Astrocyte (in vitro differentiated cells and primary cell): Measurements from ENCODE around the gene SLC30A4. TPM values are rescaled to one million over a fixed set of nuclear protein-coding genes. Genes with fewer than 3 reads are reported as not detected.

ENCODE experiments used
- DNase-seq: peaks from one replicate; pipeline ENCODE4 v3.0.0-alpha.2; 2010; ENCODE audit warnings: low read depth
- FAIRE-seq: peaks from 2 replicates; lab custom pipeline; 2011; peaks lifted over from hg19 to GRCh38; lab: Jason Lieb, UNC
- H2AFZ ChIP-seq: 2 replicates; pipeline ENCODE4 v1.6.0; 2012; ENCODE audit warnings: low read depth, low read length, inconsistent platforms
- H3K27ac ChIP-seq: 2 replicates; pipeline ENCODE4 v1.5.1; 2011; ENCODE audit warnings: low read depth, low read length, inconsistent platforms
- H3K27me3 ChIP-seq: 2 replicates; pipeline ENCODE4 v1.6.0; 2011; ENCODE audit warnings: low read length, inconsistent platforms; ENCODE audit not compliant: insufficient read depth
- H3K36me3 ChIP-seq: 2 replicates; pipeline ENCODE4 v1.5.1; 2011; ENCODE audit warnings: low read length, inconsistent platforms; ENCODE audit not compliant: insufficient read depth
- H3K4me1 ChIP-seq: 2 replicates; pipeline ENCODE4 v1.5.1; 2011; ENCODE audit warnings: low read length, inconsistent platforms; ENCODE audit not compliant: insufficient read depth
- H3K4me2 ChIP-seq: 2 replicates; pipeline ENCODE4 v1.6.0; 2012; ENCODE audit warnings: low read length, inconsistent platforms
- H3K4me3 ChIP-seq: 2 replicates; pipeline ENCODE4 v1.5.1; 2011; ENCODE audit warnings: low read depth, mild to moderate bottlenecking, low read length, inconsistent platforms; ENCODE audit not compliant: insufficient read depth
- H3K79me2 ChIP-seq: 2 replicates; pipeline ENCODE4 v1.6.0; 2012; ENCODE audit warnings: mild to moderate bottlenecking, low read length, inconsistent platforms; ENCODE audit not compliant: insufficient read depth
- H3K9ac ChIP-seq: 2 replicates; pipeline ENCODE4 v1.6.0; 2012; ENCODE audit warnings: mild to moderate bottlenecking, low read length, inconsistent platforms
- H3K9me3 ChIP-seq: 2 replicates; pipeline ENCODE4 v1.5.1; 2012; ENCODE audit warnings: low read depth, mild to moderate bottlenecking, low read length, inconsistent platforms; ENCODE audit not compliant: insufficient read depth
- H4K20me1 ChIP-seq: 2 replicates; pipeline ENCODE4 v1.6.0; 2012; ENCODE audit warnings: low read length, inconsistent platforms; ENCODE audit not compliant: insufficient read depth
- H3K27ac Mint-ChIP-seq: one replicate; pipeline ENCODE4 v1.8.0; 2021; ENCODE audit warnings: mild to moderate bottlenecking, mixed read lengths; ENCODE audit not compliant: unreplicated experiment
- H3K27me3 Mint-ChIP-seq: one replicate; pipeline ENCODE4 v1.8.0; 2021; ENCODE audit warnings: low read depth, mixed read lengths; ENCODE audit not compliant: unreplicated experiment
- H3K36me3 Mint-ChIP-seq: one replicate; pipeline ENCODE4 v1.8.0; 2021; ENCODE audit warnings: low read depth, mixed read lengths; ENCODE audit not compliant: unreplicated experiment
- H3K4me1 Mint-ChIP-seq: one replicate; pipeline ENCODE4 v1.8.0; 2021; ENCODE audit warnings: low read depth, mixed read lengths; ENCODE audit not compliant: unreplicated experiment
- H3K4me3 Mint-ChIP-seq: one replicate; pipeline ENCODE4 v1.8.0; 2021; ENCODE audit warnings: mild to moderate bottlenecking, moderate library complexity, mixed read lengths; ENCODE audit not compliant: unreplicated experiment
- H3K9me3 Mint-ChIP-seq: one replicate; pipeline ENCODE4 v1.8.0; 2021; ENCODE audit warnings: mild to moderate bottlenecking, mixed read lengths; ENCODE audit not compliant: unreplicated experiment
- CTCF ChIP-seq: IDR thresholded peaks from 2 replicates; pipeline ENCODE4 v1.5.1; 2011; ENCODE audit warnings: low read depth, mild to moderate bottlenecking, inconsistent platforms, low read length, moderate library complexity; ENCODE audit not compliant: insufficient read depth
- EZH2 ChIP-seq: IDR thresholded peaks from 2 replicates; pipeline ENCODE4 v1.6.1; 2012; ENCODE audit warnings: mild to moderate bottlenecking, low read length, inconsistent platforms; ENCODE audit not compliant: insufficient read depth
- total RNA-seq: library from RNA; stranded (reverse); gene quantifications from 2 replicates; pipeline ENCODE4 v1.2.1, GENCODE V29; 2021

The SLC30A4 gene
- total RNA-seq, 1 donor from 2014 or later, result 8.0 TPM

- H2AFZ ChIP-seq, result no peak overlapping the region
- Mint-ChIP-seq H3K4me3 (no peak overlapping the region), H3K36me3 (no peaks in the 10 kb centered on the region), H3K9me3 (no peaks in the 10 kb centered on the region), H3K27ac (no peak overlapping the region), H3K4me1 (peaks cover 20% of the 10 kb centered on the region), H3K27me3 (no peaks in the 10 kb centered on the region)
- H3K27ac ChIP-seq, result no peak overlapping the region
- DNase-seq, result no peak
- TF ChIP-seq CTCF (no peak), EZH2 (no peak)
- no peak overlapping the region for H3K4me3 ChIP-seq
- H3K4me1 ChIP-seq, result no peaks in the 10 kb centered on the region
- no peak overlapping the region for H3K4me2 ChIP-seq
- FAIRE-seq, result no peak
- H3K27me3 ChIP-seq, result no peaks in the 10 kb centered on the region
- no peaks in the 10 kb centered on the region for H3K36me3 ChIP-seq
- no peaks in the 10 kb centered on the region for H3K79me2 ChIP-seq
- no peaks in the 10 kb centered on the region for H3K9me3 ChIP-seq
- no peaks in the 10 kb centered on the region for H4K20me1 ChIP-seq
- H3K9ac ChIP-seq, result no peak overlapping the region
Observed at GRCh38 chr15:45439521-45440260, 82.9 kb downstream of the SLC30A4 start.

GRCh38 chr15:45435124-45435903, 87.2 kb downstream of the SLC30A4 start:
- H2AFZ ChIP-seq, result no peak overlapping the region
- FAIRE-seq (no peak), DNase-seq (no peak)
- peaks cover 6% of the 10 kb centered on the region for H3K4me1 Mint-ChIP-seq
- peaks cover 4% of the 10 kb centered on the region for H3K36me3 Mint-ChIP-seq
- no peak overlapping the region for H3K9ac ChIP-seq
- no peak overlapping the region for H3K4me2 ChIP-seq
- H3K4me1 ChIP-seq, result no peaks in the 10 kb centered on the region
- H3K27ac ChIP-seq, result no peak overlapping the region
- no peaks in the 10 kb centered on the region for H3K9me3 Mint-ChIP-seq
- no peaks in the 10 kb centered on the region for H3K9me3 ChIP-seq
- H3K79me2 ChIP-seq, result no peaks in the 10 kb centered on the region
- H3K4me3 ChIP-seq, result no peak overlapping the region
- no peak overlapping the region for H3K4me3 Mint-ChIP-seq
- no peak for TF ChIP-seq EZH2
- TF ChIP-seq CTCF, result no peak
- H3K27me3 ChIP-seq, result peaks cover 6% of the 10 kb centered on the region
- H4K20me1 ChIP-seq, result no peaks in the 10 kb centered on the region
- no peak overlapping the region for H3K27ac Mint-ChIP-seq
- peaks cover 3% of the 10 kb centered on the region for H3K27me3 Mint-ChIP-seq
- H3K36me3 ChIP-seq, result no peaks in the 10 kb centered on the region
